DOHH2 (cell line): ENCODE results near the gene PLPPR1.

ENCODE experiments used
- H3F3A ChIP-seq: fragments of 200-600 bp; sonication (generic), shearing (Covaris generic); 2 replicates; pipeline ENCODE4 v1.6.0; 2016; ENCODE audit warnings: antibody characterized with exemption, mild to moderate bottlenecking; ENCODE audit not compliant: control insufficient read depth, insufficient read depth
- H3K27ac ChIP-seq: fragments of 200-600 bp; sonication (generic); 2 replicates; pipeline ENCODE4 v1.5.1; 2014; ENCODE audit warnings: low read depth, mild to moderate bottlenecking, low read length, moderate library complexity
- H3K27me3 ChIP-seq: fragments of 200-600 bp; sonication (generic); 2 replicates; pipeline ENCODE4 v1.6.1; 2014; ENCODE audit warnings: mild to moderate bottlenecking, low read length, mixed read lengths; ENCODE audit not compliant: control insufficient read depth
- H3K36me3 ChIP-seq: fragments of 200-600 bp; sonication (generic); 2 replicates; pipeline ENCODE4 v1.6.1; 2014; ENCODE audit warnings: mild to moderate bottlenecking, low read length, moderate library complexity, mixed read lengths; ENCODE audit not compliant: control insufficient read depth
- H3K4me1 ChIP-seq: fragments of 200-600 bp; sonication (generic); 2 replicates; pipeline ENCODE4 v1.6.1; 2014; ENCODE audit warnings: mild to moderate bottlenecking, low read length, mixed read lengths; ENCODE audit not compliant: control insufficient read depth
- H3K4me2 ChIP-seq: fragments of 200-600 bp; sonication (generic); 2 replicates; pipeline ENCODE4 v1.6.0; 2014; ENCODE audit warnings: mild to moderate bottlenecking, low read length, moderate library complexity
- H3K4me3 ChIP-seq: fragments of 200-600 bp; sonication (generic); 2 replicates; pipeline ENCODE4 v1.5.1; 2014; ENCODE audit warnings: mild to moderate bottlenecking, low read length, mixed read lengths
- H3K79me2 ChIP-seq: fragments of 200-600 bp; sonication (generic); 2 replicates; pipeline ENCODE4 v1.6.1; 2014; ENCODE audit warnings: mild to moderate bottlenecking, low read length, mixed read lengths; ENCODE audit not compliant: control insufficient read depth
- H3K9me2 ChIP-seq: fragments of 200-600 bp; sonication (generic); replicated peaks from 2 replicates; pipeline ENCODE4 v1.6.1; 2014; ENCODE audit warnings: mild to moderate bottlenecking, low read length, mixed read lengths; ENCODE audit not compliant: control insufficient read depth
- H3K9me3 ChIP-seq: fragments of 200-600 bp; sonication (generic); 2 replicates; pipeline ENCODE4 v1.6.1; 2014; ENCODE audit warnings: antibody characterized with exemption, low read length, mixed read lengths; ENCODE audit not compliant: control insufficient read depth, insufficient read depth
- H4K20me1 ChIP-seq: fragments of 200-600 bp; sonication (generic); 2 replicates; pipeline ENCODE4 v1.6.0; 2014; ENCODE audit warnings: low read depth, mild to moderate bottlenecking, antibody characterized with exemption, low read length, moderate library complexity; ENCODE audit not compliant: control insufficient read depth, insufficient read depth
- CTCF ChIP-seq: fragments of 200-600 bp; sonication (generic); IDR thresholded peaks from one replicate; pipeline ENCODE4 v1.5.1; 2014; ENCODE audit warnings: antibody characterized with exemption, mild to moderate bottlenecking, low read depth, low read length; ENCODE audit not compliant: poor library complexity, severe bottlenecking
- EZH2phosphoT487 ChIP-seq: fragments of 200-600 bp; sonication (generic); IDR thresholded peaks from 2 replicates; pipeline ENCODE4 v1.6.1; 2017; ENCODE audit warnings: borderline replicate concordance, mild to moderate bottlenecking, antibody characterized with exemption, low read length, moderate library complexity, mixed read lengths

The PLPPR1 gene

GRCh38 chr9:101065930-101066329 is 37.4 kb downstream of the PLPPR1 start:
- Histone ChIP-seq H3K9me3 (no peaks in the 10 kb centered on the region), H3K4me2 (no peak overlapping the region), H3K9me2 (no peaks in the 10 kb centered on the region), H3K79me2 (no peaks in the 10 kb centered on the region), H3K27ac (no peak overlapping the region), H3K27me3 (no peaks in the 10 kb centered on the region), H3K4me3 (no peak overlapping the region), H4K20me1 (no peaks in the 10 kb centered on the region), H3K36me3 (no peaks in the 10 kb centered on the region), H3K4me1 (no peaks in the 10 kb centered on the region), H3F3A (no peaks in the 10 kb centered on the region)
- no peak for TF ChIP-seq EZH2phosphoT487
- no peak for TF ChIP-seq CTCF

- Histone ChIP-seq H3K4me2 (no peak overlapping the region), H3K36me3 (no peaks in the 10 kb centered on the region), H3K4me3 (no peak overlapping the region), H3K27me3 (no peaks in the 10 kb centered on the region), H3K79me2 (no peaks in the 10 kb centered on the region), H3K9me3 (no peaks in the 10 kb centered on the region), H3F3A (no peaks in the 10 kb centered on the region), H3K27ac (no peak overlapping the region), H3K4me1 (no peaks in the 10 kb centered on the region), H4K20me1 (no peaks in the 10 kb centered on the region), H3K9me2 (no peaks in the 10 kb centered on the region)
- TF ChIP-seq EZH2phosphoT487 (no peak), CTCF (no peak)
Observed at GRCh38 chr9:101068696-101069095, 40.2 kb downstream of the PLPPR1 start.

- Histone ChIP-seq H4K20me1 (no peaks in the 10 kb centered on the region), H3K9me2 (no peaks in the 10 kb centered on the region), H3K79me2 (no peaks in the 10 kb centered on the region), H3K9me3 (no peaks in the 10 kb centered on the region), H3K4me3 (no peak overlapping the region), H3K27me3 (no peaks in the 10 kb centered on the region), H3K4me1 (no peaks in the 10 kb centered on the region), H3K4me2 (no peak overlapping the region), H3F3A (no peaks in the 10 kb centered on the region), H3K36me3 (no peaks in the 10 kb centered on the region), H3K27ac (no peak overlapping the region)
- TF ChIP-seq EZH2phosphoT487 (no peak), CTCF (no peak)
Observed at GRCh38 chr9:101072259-101072658, 43.7 kb downstream of the PLPPR1 start.

- TF ChIP-seq EZH2phosphoT487 = no peak
- no peak for TF ChIP-seq CTCF
- no peak overlapping the region for H3K4me2 ChIP-seq
- no peaks in the 10 kb centered on the region for H4K20me1 ChIP-seq
- no peaks in the 10 kb centered on the region for H3K4me1 ChIP-seq
- no peaks in the 10 kb centered on the region for H3K9me2 ChIP-seq
- H3K27me3 ChIP-seq = no peaks in the 10 kb centered on the region
- H3K9me3 ChIP-seq = no peaks in the 10 kb centered on the region
- no peak overlapping the region for H3K4me3 ChIP-seq
- H3F3A ChIP-seq = no peaks in the 10 kb centered on the region
- H3K36me3 ChIP-seq = no peaks in the 10 kb centered on the region
- no peaks in the 10 kb centered on the region for H3K79me2 ChIP-seq
- H3K27ac ChIP-seq = no peak overlapping the region
Observed at GRCh38 chr9:101073122-101073521, 44.6 kb downstream of the PLPPR1 start.
